Endodermal cell (in vitro differentiated cells): Measurements from ENCODE around the gene PCSK7. TPM values are rescaled to one million over a fixed set of nuclear protein-coding genes. Genes with fewer than 3 reads are reported as not detected.
"Not testable (repeated sequence)": the region's sequence is repeated elsewhere in the genome, so short reads cannot be mapped to it uniquely, and the experiment has no call there.

Source experiments
- DNase-seq: peaks from one replicate; pipeline ENCODE4 v3.0.0-alpha.2; 2017
- H3K27ac ChIP-seq: 2 replicates; pipeline ENCODE4 v1.5.1; 2013; ENCODE audit warnings: mild to moderate bottlenecking, low read depth, low read length, moderate library complexity
- H3K27me3 ChIP-seq: 2 replicates; pipeline ENCODE4 v1.6.1; 2013; ENCODE audit warnings: mild to moderate bottlenecking, low read length, moderate library complexity; ENCODE audit not compliant: insufficient read depth, control insufficient read depth, poor library complexity, severe bottlenecking
- H3K36me3 ChIP-seq: 2 replicates; pipeline ENCODE4 v1.7.0; 2013; ENCODE audit warnings: mild to moderate bottlenecking, low read length, moderate library complexity; ENCODE audit not compliant: control insufficient read depth, insufficient read depth
- H3K4me1 ChIP-seq: one replicate; pipeline ENCODE4 v1.7.0; 2013; ENCODE audit warnings: low read length; ENCODE audit not compliant: control insufficient read depth, insufficient read depth
- H3K4me3 ChIP-seq: 2 replicates; pipeline ENCODE4 v1.5.1; 2013; ENCODE audit warnings: mild to moderate bottlenecking, low read length, moderate library complexity
- H3K9ac ChIP-seq: 2 replicates; pipeline ENCODE4 v1.6.1; 2013; ENCODE audit warnings: mild to moderate bottlenecking, low read length, moderate library complexity; ENCODE audit not compliant: poor library complexity, severe bottlenecking; ENCODE audit errors: extremely low read depth
- H3K9me3 ChIP-seq: 2 replicates; pipeline ENCODE4 v1.6.1; 2013; ENCODE audit warnings: mild to moderate bottlenecking, low read length, moderate library complexity; ENCODE audit not compliant: control insufficient read depth
- H3K27ac Mint-ChIP-seq: 2 replicates; pipeline ENCODE4 v1.8.0; 2020; ENCODE audit warnings: mixed read lengths
- H3K27me3 Mint-ChIP-seq: 2 replicates; pipeline ENCODE4 v1.8.0; 2021; ENCODE audit warnings: mild to moderate bottlenecking, mixed read lengths; ENCODE audit not compliant: insufficient read depth
- H3K36me3 Mint-ChIP-seq: 2 replicates; pipeline ENCODE4 v1.8.0; 2020; ENCODE audit warnings: low read depth, mixed read lengths
- H3K4me1 Mint-ChIP-seq: 2 replicates; pipeline ENCODE4 v1.8.0; 2020; ENCODE audit warnings: mixed read lengths
- H3K4me3 Mint-ChIP-seq: 2 replicates; pipeline ENCODE4 v1.8.0; 2020; ENCODE audit warnings: mild to moderate bottlenecking, moderate library complexity, mixed read lengths
- H3K9me3 Mint-ChIP-seq: 2 replicates; pipeline ENCODE4 v1.8.0; 2020; ENCODE audit warnings: mild to moderate bottlenecking, mixed read lengths
- CTCF ChIP-seq: fragments of 200-600 bp; sonication (generic); conservative IDR thresholded peaks from 2 replicates; pipeline ENCODE4 v1.5.0; 2021; ENCODE audit warnings: antibody characterized with exemption, mild to moderate bottlenecking
- WGBS, 2 experiments: methylation state at CpG; one replicate each; pipeline versions ENCODE4 v1.1.5 to v1.1.7; 2013; ENCODE audit warnings: missing lambda C conversion rate in 2 of 2, mixed read lengths in 1 of 2; ENCODE audit not compliant: insufficient coverage in 1 of 2, insufficient read length in 1 of 2; 5-methylcytosine and 5-hydroxymethylcytosine counted together
- total RNA-seq, 2 donors: library from RNA; stranded (reverse); fragmentation: NEBNext Ultra II Directional in 1 of 2; extraction: Animal tissue kit (Norgen Biotek cat#: 25700) in 1 of 2; gene quantifications; 2 replicates in 1 of 2; 3 replicates in 1 of 2; pipeline ENCODE4 v1.2.1, GENCODE V29; 2021

PCSK7 gene
- total RNA-seq, 2 donors from 2014 or later = 56.5 to 58.6 TPM

- H3K4me3 ChIP-seq = no peak overlapping the region
- no peak overlapping the region for H3K27ac ChIP-seq
- H3K9ac ChIP-seq = no peak overlapping the region
- Mint-ChIP-seq H3K27me3 (no peaks in the 10 kb centered on the region), H3K27ac (peak overlapping the region; percentile 16), H3K4me3 (no peak overlapping the region), H3K36me3 (peaks cover 35% of the 10 kb centered on the region), H3K9me3 (peaks cover 11% of the 10 kb centered on the region), H3K4me1 (peaks cover 21% of the 10 kb centered on the region)
- H3K36me3 ChIP-seq = peaks cover 42% of the 10 kb centered on the region
- no peak for DNase-seq
- no peaks in the 10 kb centered on the region for H3K27me3 ChIP-seq
- peaks cover 16% of the 10 kb centered on the region for H3K9me3 ChIP-seq
- WGBS, 2 experiments = 92 to 100% methylated on average over 4 of the region's 4 CpGs
- TF ChIP-seq CTCF = no peak
- H3K4me1 ChIP-seq = peaks cover 19% of the 10 kb centered on the region
Observed at GRCh38 chr11:117271208-117271607, 39.3 kb upstream of the PCSK7 start.

GRCh38 chr11:117269856-117270255, 38.0 kb upstream of the PCSK7 start:
- Mint-ChIP-seq H3K4me1 (peaks cover 21% of the 10 kb centered on the region), H3K9me3 (peaks cover 11% of the 10 kb centered on the region), H3K36me3 (peaks cover 37% of the 10 kb centered on the region), H3K27me3 (no peaks in the 10 kb centered on the region), H3K4me3 (no peak overlapping the region), H3K27ac (peak overlapping the region; percentile 75)
- no peak for TF ChIP-seq CTCF
- Histone ChIP-seq H3K4me3 (no peak overlapping the region), H3K27ac (no peak overlapping the region), H3K27me3 (no peaks in the 10 kb centered on the region), H3K4me1 (peaks cover 19% of the 10 kb centered on the region), H3K9me3 (peaks cover 18% of the 10 kb centered on the region), H3K36me3 (peaks cover 37% of the 10 kb centered on the region), H3K9ac (peak overlapping the region; percentile 16)
- 67 to 83% methylated on average over 1 to 2 of the region's 2 CpGs for WGBS, 2 experiments
- DNase-seq = no peak

GRCh38 chr11:117265745-117266144, 33.9 kb upstream of the PCSK7 start:
- Histone ChIP-seq H3K27ac (no peak overlapping the region), H3K9ac (no peak overlapping the region), H3K9me3 (peaks cover 11% of the 10 kb centered on the region), H3K36me3 (peaks cover 40% of the 10 kb centered on the region), H3K27me3 (no peaks in the 10 kb centered on the region), H3K4me1 (peaks cover 18% of the 10 kb centered on the region), H3K4me3 (no peak overlapping the region)
- peaks cover 42% of the 10 kb centered on the region for H3K36me3 Mint-ChIP-seq
- TF ChIP-seq CTCF = no peak
- no peak overlapping the region for H3K4me3 Mint-ChIP-seq
- peaks cover 1% of the 10 kb centered on the region for H3K9me3 Mint-ChIP-seq
- H3K27ac Mint-ChIP-seq = no peak overlapping the region
- DNase-seq = no peak
- H3K4me1 Mint-ChIP-seq = peaks cover 14% of the 10 kb centered on the region
- WGBS, 2 experiments = 63 to 90% methylated on average over 1 to 2 of the region's 2 CpGs
- no peaks in the 10 kb centered on the region for H3K27me3 Mint-ChIP-seq

GRCh38 chr11:117264624-117265323, 32.9 kb upstream of the PCSK7 start:
- H3K4me3 Mint-ChIP-seq, H3K27me3 ChIP-seq, H3K27ac ChIP-seq, H3K9me3 Mint-ChIP-seq, H3K4me3 ChIP-seq, DNase-seq, H3K27me3 Mint-ChIP-seq, H3K9ac ChIP-seq, H3K27ac Mint-ChIP-seq: not testable (repeated sequence)
- Histone ChIP-seq H3K9me3 (peaks cover 11% of the 10 kb centered on the region), H3K4me1 (peaks cover 17% of the 10 kb centered on the region), H3K36me3 (peaks cover 44% of the 10 kb centered on the region)
- Mint-ChIP-seq H3K36me3 (peaks cover 49% of the 10 kb centered on the region), H3K4me1 (peaks cover 14% of the 10 kb centered on the region)
- WGBS, 2 experiments = 92 to 96% methylated on average over 6 to 7 of the region's 7 CpGs
